PC-9 (cell line): ENCODE data around the gene CAPN5.

Experiments
- EZH2 ChIP-seq: fragments of 200-600 bp; sonication (generic); IDR thresholded peaks from 2 replicates; pipeline ENCODE4 v1.8.0; 2017; ENCODE audit warnings: antibody characterized with exemption, low read depth
- TF ChIP-seq, protein P1 (sequence below): fragments of 200-600 bp; sonication (generic); conservative IDR thresholded peaks from 2 replicates; pipeline ENCODE4 v1.6.1; 2017; ENCODE audit warnings: mixed run types, antibody characterized with exemption, mild to moderate bottlenecking, moderate library complexity

DNA sequence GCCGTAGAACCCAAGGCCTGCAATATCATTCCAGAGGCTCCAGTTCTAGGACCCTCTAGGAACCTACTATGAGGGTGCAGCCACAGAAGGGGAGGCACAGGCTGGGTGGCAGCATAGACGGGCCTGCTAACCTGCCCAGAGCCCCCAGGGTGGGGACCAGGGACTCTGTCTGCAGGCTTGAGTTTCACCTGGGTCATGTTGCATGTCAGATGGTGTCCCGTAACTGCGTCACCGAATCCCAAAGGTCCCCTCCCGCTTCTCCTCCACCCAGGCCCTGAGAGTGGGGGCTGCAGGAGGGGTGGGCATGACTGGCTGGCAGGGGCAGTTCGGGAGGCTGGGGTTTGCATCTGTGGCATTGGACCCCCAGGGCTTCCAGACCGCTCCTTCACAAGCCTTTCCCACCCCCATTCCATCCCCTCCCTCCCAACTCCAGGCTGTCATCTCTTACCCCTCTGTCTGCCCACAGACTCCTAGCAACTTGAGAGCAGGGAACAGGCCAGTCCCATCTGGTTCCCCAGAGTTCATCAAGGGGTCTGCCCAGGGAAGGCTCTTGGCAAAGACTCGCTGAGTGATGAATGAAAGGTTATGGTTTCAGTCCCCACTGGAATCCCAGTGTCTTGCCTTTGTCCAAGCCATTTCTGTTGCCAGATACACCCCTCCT, 77.6 kb downstream of the CAPN5 start:
- TF ChIP-seq, protein P1, sequence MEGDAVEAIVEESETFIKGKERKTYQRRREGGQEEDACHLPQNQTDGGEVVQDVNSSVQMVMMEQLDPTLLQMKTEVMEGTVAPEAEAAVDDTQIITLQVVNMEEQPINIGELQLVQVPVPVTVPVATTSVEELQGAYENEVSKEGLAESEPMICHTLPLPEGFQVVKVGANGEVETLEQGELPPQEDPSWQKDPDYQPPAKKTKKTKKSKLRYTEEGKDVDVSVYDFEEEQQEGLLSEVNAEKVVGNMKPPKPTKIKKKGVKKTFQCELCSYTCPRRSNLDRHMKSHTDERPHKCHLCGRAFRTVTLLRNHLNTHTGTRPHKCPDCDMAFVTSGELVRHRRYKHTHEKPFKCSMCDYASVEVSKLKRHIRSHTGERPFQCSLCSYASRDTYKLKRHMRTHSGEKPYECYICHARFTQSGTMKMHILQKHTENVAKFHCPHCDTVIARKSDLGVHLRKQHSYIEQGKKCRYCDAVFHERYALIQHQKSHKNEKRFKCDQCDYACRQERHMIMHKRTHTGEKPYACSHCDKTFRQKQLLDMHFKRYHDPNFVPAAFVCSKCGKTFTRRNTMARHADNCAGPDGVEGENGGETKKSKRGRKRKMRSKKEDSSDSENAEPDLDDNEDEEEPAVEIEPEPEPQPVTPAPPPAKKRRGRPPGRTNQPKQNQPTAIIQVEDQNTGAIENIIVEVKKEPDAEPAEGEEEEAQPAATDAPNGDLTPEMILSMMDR: no peak
- no peak for TF ChIP-seq EZH2
